Progenitor cell of endocrine pancreas (in vitro differentiated cells): ENCODE results near the gene TSPAN1. TPM values are rescaled to one million over a fixed set of nuclear protein-coding genes. Genes with fewer than 3 reads are reported as not detected.
A peak's percentile ranks its signal among the peaks of the same experiment; 100 is the strongest.

ENCODE experiments used
- DNase-seq: peaks from one replicate; pipeline ENCODE4 v3.0.0; 2021; ENCODE audit warnings: low spot score; ENCODE audit not compliant: unreplicated experiment
- H3K27ac Mint-ChIP-seq: 2 replicates; pipeline ENCODE4 v1.8.0; 2021; ENCODE audit warnings: mild to moderate bottlenecking, moderate library complexity, mixed read lengths
- H3K27me3 Mint-ChIP-seq: 2 replicates; pipeline ENCODE4 v1.8.0; 2021; ENCODE audit warnings: mixed read lengths
- H3K36me3 Mint-ChIP-seq: 2 replicates; pipeline ENCODE4 v1.8.0; 2022; ENCODE audit warnings: mixed read lengths; ENCODE audit not compliant: insufficient read depth
- H3K4me1 Mint-ChIP-seq: 2 replicates; pipeline ENCODE4 v1.8.0; 2021; ENCODE audit warnings: low read depth, mixed read lengths
- H3K4me3 Mint-ChIP-seq: 2 replicates; pipeline ENCODE4 v1.8.0; 2021; ENCODE audit warnings: low read depth, mild to moderate bottlenecking, moderate library complexity, mixed read lengths
- H3K9me3 Mint-ChIP-seq: 2 replicates; pipeline ENCODE4 v1.8.0; 2021; ENCODE audit warnings: low read depth, mixed read lengths
- CTCF ChIP-seq: fragments of 200-600 bp; sonication (generic); IDR thresholded peaks from one replicate; pipeline ENCODE4 v1.5.0; 2021; ENCODE audit warnings: antibody characterized with exemption, mild to moderate bottlenecking; ENCODE audit not compliant: unreplicated experiment
- total RNA-seq: library from RNA; stranded (reverse); gene quantifications from 2 replicates; pipeline ENCODE4 v1.2.1, GENCODE V29; 2021

TSPAN1 gene
- total RNA-seq, 1 donor from 2014 or later = 4.5 TPM

- DNase-seq = no peak
- H3K27ac Mint-ChIP-seq = no peak overlapping the region
- no peak overlapping the region for H3K4me3 Mint-ChIP-seq
- H3K4me1 Mint-ChIP-seq = peaks cover 7% of the 10 kb centered on the region
- TF ChIP-seq CTCF = no peak
- H3K27me3 Mint-ChIP-seq = no peaks in the 10 kb centered on the region
- peaks cover 4% of the 10 kb centered on the region for H3K36me3 Mint-ChIP-seq
- no peaks in the 10 kb centered on the region for H3K9me3 Mint-ChIP-seq
Observed at GRCh38 chr1:46194641-46195193, 19.8 kb downstream of the TSPAN1 start.

GRCh38 chr1:46196609-46197008 lies 21.7 kb downstream of the TSPAN1 start:
- Mint-ChIP-seq H3K9me3 (no peaks in the 10 kb centered on the region), H3K27me3 (no peaks in the 10 kb centered on the region), H3K36me3 (peaks cover 4% of the 10 kb centered on the region), H3K4me1 (peaks cover 7% of the 10 kb centered on the region), H3K4me3 (peak overlapping the region; percentile 81), H3K27ac (no peak overlapping the region)
- TF ChIP-seq CTCF = no peak
- no peak for DNase-seq

GRCh38 chr1:46197560-46197963 lies 22.7 kb downstream of the TSPAN1 start:
- no peak overlapping the region for H3K27ac Mint-ChIP-seq
- no peaks in the 10 kb centered on the region for H3K9me3 Mint-ChIP-seq
- H3K27me3 Mint-ChIP-seq = no peaks in the 10 kb centered on the region
- DNase-seq = no peak
- no peak for TF ChIP-seq CTCF
- H3K4me3 Mint-ChIP-seq = peak overlapping the region; percentile 81
- peaks cover 7% of the 10 kb centered on the region for H3K4me1 Mint-ChIP-seq
- H3K36me3 Mint-ChIP-seq = peaks cover 4% of the 10 kb centered on the region

- no peaks in the 10 kb centered on the region for H3K9me3 Mint-ChIP-seq
- peaks cover 3% of the 10 kb centered on the region for H3K27me3 Mint-ChIP-seq
- peak within 1 kb of the TSS; percentile 81 for H3K4me3 Mint-ChIP-seq
- peak; percentile 60 for DNase-seq
- peaks cover 10% of the 10 kb centered on the region for H3K4me1 Mint-ChIP-seq
- H3K27ac Mint-ChIP-seq = peak within 1 kb of the TSS; percentile 81
- peaks cover 4% of the 10 kb centered on the region for H3K36me3 Mint-ChIP-seq
- TF ChIP-seq CTCF = no peak
Observed at GRCh38 chr1:46197964-46198811, 23.3 kb downstream of the TSPAN1 start, which contains the start of gene POMGNT1. Gene POMGNT1 (minus strand): TSS chr1:46198434. CDS start chr1:46197821, 613 bp downstream.

GRCh38 chr1:46199233-46199749 lies 24.4 kb downstream of the TSPAN1 start:
- no peak overlapping the region for H3K27ac Mint-ChIP-seq
- peaks cover 12% of the 10 kb centered on the region for H3K27me3 Mint-ChIP-seq
- TF ChIP-seq CTCF = no peak
- DNase-seq = no peak
- peaks cover 18% of the 10 kb centered on the region for H3K4me1 Mint-ChIP-seq
- H3K36me3 Mint-ChIP-seq = peaks cover 4% of the 10 kb centered on the region
- no peaks in the 10 kb centered on the region for H3K9me3 Mint-ChIP-seq
- peak overlapping the region; percentile 81 for H3K4me3 Mint-ChIP-seq
